GM12878 (cell line): ENCODE measurements around the gene P2RY11.

Source experiments
- BACH1 ChIP-seq: fragments of 450-650 bp; IDR thresholded peaks from 2 replicates; pipeline ENCODE4 v1.6.1; 2017; ENCODE audit warnings: mild to moderate bottlenecking, borderline replicate concordance
- BRCA1 ChIP-seq: IDR thresholded peaks from 2 replicates; pipeline ENCODE4 v1.6.1; 2011; ENCODE audit warnings: low read depth, low read length, improper control_type of control experiment
- CEBPB ChIP-seq, 2 experiments: fragments of 150-350 bp in 1 of 2; IDR thresholded peaks; 2 replicates each; pipeline ENCODE4 v1.6.1; 2012 to 2014; ENCODE audit warnings: low read depth in 2 of 2, low read length in 2 of 2, borderline replicate concordance in 1 of 2, inconsistent platforms in 1 of 2
- EED ChIP-seq: sonication (generic); IDR thresholded peaks from 2 replicates; pipeline ENCODE4 v1.6.1; 2016; ENCODE audit warnings: antibody characterized with exemption, low read depth
- FOXM1 ChIP-seq: IDR thresholded peaks from 2 replicates; pipeline ENCODE4 v1.6.1; 2012; ENCODE audit warnings: low read depth, mild to moderate bottlenecking, inconsistent platforms, low read length, moderate library complexity
- MEF2B ChIP-seq: fragments of 450-650 bp; IDR thresholded peaks from 2 replicates; pipeline ENCODE4 v1.6.1; 2018; ENCODE audit warnings: mild to moderate bottlenecking, moderate library complexity; ENCODE audit not compliant: partially characterized antibody, poor library complexity, severe bottlenecking
- REST ChIP-seq: IDR thresholded peaks from 2 replicates; pipeline ENCODE4 v1.6.1; 2012; ENCODE audit warnings: mild to moderate bottlenecking, low read depth, low read length
- SMC3 ChIP-seq: IDR thresholded peaks from 2 replicates; pipeline ENCODE4 v1.6.1; 2011; ENCODE audit warnings: low read length, improper control_type of control experiment, borderline replicate concordance
- ZNF274 ChIP-seq: IDR thresholded peaks from one replicate; pipeline ENCODE4 v1.8.0; 2011; ENCODE audit not compliant: insufficient read length, insufficient read depth
- ZNF384 ChIP-seq: IDR thresholded peaks from 2 replicates; pipeline ENCODE4 v1.6.1; 2012; ENCODE audit warnings: low read depth, mild to moderate bottlenecking, low read length, improper control_type of control experiment, borderline replicate concordance
- TF ChIP-seq, protein P1 (sequence below): IDR thresholded peaks from 2 replicates; pipeline ENCODE4 v1.6.1; 2011; ENCODE audit warnings: mild to moderate bottlenecking, low read depth, low read length, moderate library complexity; ENCODE audit not compliant: insufficient replicate concordance

DNA sequence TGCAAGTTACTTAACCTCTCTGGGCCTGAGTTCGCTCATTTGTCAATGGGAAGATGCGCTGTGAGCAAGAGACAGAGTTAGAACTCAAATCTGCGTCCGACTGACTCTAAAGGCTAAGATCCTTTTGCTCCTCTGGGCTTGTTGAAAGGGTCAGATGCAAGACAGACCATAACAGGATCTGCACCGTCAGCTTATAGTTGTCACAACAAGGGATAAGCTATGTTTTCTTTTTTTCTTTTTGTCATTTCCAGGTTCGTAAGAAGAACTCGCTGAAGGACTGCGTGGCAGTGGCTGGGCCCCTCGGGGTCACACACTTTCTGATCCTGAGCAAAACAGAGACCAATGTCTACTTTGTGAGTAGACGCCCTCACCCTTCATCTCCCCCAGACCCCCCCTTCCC, 4.2 kb upstream of the P2RY11 start:
- TF ChIP-seq, protein P1, sequence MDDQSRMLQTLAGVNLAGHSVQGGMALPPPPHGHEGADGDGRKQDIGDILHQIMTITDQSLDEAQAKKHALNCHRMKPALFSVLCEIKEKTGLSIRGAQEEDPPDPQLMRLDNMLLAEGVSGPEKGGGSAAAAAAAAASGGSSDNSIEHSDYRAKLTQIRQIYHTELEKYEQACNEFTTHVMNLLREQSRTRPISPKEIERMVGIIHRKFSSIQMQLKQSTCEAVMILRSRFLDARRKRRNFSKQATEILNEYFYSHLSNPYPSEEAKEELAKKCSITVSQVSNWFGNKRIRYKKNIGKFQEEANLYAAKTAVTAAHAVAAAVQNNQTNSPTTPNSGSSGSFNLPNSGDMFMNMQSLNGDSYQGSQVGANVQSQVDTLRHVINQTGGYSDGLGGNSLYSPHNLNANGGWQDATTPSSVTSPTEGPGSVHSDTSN: no peak
- TF ChIP-seq FOXM1 (no peak), ZNF274 (no peak), ZNF384 (no peak), SMC3 (no peak), CEBPB (IDR thresholded peaks at IDR 0.05; ENCODE audit: borderline replicate concordance in 1 of 2, low read depth in 2 of 2, low read length in 2 of 2) (no peak), BRCA1 (no peak), REST (no peak), MEF2B (no peak), BACH1 (no peak), EED (no peak)
